ENCODE data around the gene FAM120B.

DNA sequence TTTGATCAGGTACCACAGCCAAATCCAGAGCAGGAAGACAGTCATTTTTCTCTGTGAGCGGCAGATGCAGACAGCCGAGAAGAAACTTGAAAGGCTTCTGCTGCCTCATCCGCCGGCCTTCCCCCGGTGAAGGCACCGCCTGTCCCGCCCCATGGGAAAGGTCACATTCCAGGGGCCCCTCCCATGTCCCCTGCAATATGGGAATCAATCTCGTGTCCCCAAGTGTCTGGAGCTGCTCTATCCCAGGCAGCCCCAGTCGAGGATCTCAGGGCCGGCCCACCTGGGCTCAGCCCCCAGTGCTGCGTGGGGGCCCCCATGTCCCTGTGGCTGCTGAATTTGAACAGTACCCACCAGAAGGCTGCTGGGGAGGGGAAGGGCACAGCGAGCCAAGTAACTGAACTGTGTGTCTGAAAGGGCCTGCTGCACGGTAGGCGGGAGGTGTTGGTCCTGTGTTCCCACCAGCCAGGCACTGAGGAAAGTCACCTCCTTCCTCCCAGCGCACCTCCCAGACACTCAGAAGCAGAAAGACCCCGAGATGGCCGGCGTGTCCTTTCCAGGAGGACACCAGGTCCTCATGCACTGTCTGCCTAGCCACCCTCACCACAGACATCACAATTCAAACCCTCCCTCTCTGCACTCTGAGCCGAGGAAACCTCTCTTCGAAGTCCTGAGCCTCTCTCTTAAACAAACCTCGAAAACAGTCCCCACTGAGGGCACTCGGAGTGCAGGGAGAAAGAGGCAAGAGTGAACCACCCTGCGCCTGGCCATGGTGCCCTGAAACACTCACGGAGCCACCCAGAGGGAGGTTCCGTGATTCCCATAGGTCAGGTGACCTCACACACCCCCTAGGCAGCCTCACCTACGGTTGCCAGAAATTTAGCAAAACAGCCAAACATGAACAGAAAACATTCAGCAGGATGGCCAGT, 147.3 kb downstream of the FAM120B start:
- TF ChIP-seq EZH2 (IDR thresholded peaks at IDR 0.05; ENCODE audit: low read length, missing control alignments): no peak
- TF ChIP-seq, protein P1, sequence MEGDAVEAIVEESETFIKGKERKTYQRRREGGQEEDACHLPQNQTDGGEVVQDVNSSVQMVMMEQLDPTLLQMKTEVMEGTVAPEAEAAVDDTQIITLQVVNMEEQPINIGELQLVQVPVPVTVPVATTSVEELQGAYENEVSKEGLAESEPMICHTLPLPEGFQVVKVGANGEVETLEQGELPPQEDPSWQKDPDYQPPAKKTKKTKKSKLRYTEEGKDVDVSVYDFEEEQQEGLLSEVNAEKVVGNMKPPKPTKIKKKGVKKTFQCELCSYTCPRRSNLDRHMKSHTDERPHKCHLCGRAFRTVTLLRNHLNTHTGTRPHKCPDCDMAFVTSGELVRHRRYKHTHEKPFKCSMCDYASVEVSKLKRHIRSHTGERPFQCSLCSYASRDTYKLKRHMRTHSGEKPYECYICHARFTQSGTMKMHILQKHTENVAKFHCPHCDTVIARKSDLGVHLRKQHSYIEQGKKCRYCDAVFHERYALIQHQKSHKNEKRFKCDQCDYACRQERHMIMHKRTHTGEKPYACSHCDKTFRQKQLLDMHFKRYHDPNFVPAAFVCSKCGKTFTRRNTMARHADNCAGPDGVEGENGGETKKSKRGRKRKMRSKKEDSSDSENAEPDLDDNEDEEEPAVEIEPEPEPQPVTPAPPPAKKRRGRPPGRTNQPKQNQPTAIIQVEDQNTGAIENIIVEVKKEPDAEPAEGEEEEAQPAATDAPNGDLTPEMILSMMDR (conservative IDR thresholded peaks at IDR 0.05 in 1 of 2, IDR thresholded peaks at IDR 0.05 in 1 of 2; ENCODE audit: low read depth in 1 of 2, low read length in 2 of 2): no peak
